ENCODE data around the gene FAH.

The FAH gene

GRCh38 chr15:80202016-80202315 is 49.2 kb downstream of the FAH start:
- no peak overlapping the region for H3K4me3 ChIP-seq (ENCODE audit: low read length)

GRCh38 chr15:80202641-80203360 is 50.0 kb downstream of the FAH start:
- no peaks in the 10 kb centered on the region for H4K20me1 ChIP-seq (ENCODE audit: control insufficient read depth, insufficient read depth, low read depth, low read length)
- no peaks in the 10 kb centered on the region for H3K9me2 ChIP-seq (replicated peaks; ENCODE audit: control insufficient read depth, low read length)
- H3K79me2 ChIP-seq (ENCODE audit: control insufficient read depth, low read length) = no peaks in the 10 kb centered on the region
- H3K36me3 ChIP-seq (ENCODE audit: control insufficient read depth, low read length) = no peaks in the 10 kb centered on the region
- H3K27ac ChIP-seq (ENCODE audit: low read depth, low read length) = no peak overlapping the region
- H3K4me3 ChIP-seq (ENCODE audit: low read length) = no peak overlapping the region
- H3K4me2 ChIP-seq (ENCODE audit: low read length) = no peak overlapping the region
- no peaks in the 10 kb centered on the region for H3K9me3 ChIP-seq (ENCODE audit: control insufficient read depth, insufficient read depth, low read length)
- no peaks in the 10 kb centered on the region for H3F3A ChIP-seq (ENCODE audit: control insufficient read depth, insufficient read depth)
- no peaks in the 10 kb centered on the region for H3K4me1 ChIP-seq (ENCODE audit: control insufficient read depth, low read length)
- TF ChIP-seq CTCF (IDR thresholded peaks at IDR 0.05; ENCODE audit: low read depth, low read length, poor library complexity, severe bottlenecking) = no peak
- no peak for TF ChIP-seq EZH2phosphoT487 (IDR thresholded peaks at IDR 0.05; ENCODE audit: borderline replicate concordance, low read length)
- peaks cover 23% of the 10 kb centered on the region for H3K27me3 ChIP-seq (ENCODE audit: control insufficient read depth, low read length)

More at GRCh38 chr15:80202016-80202315, 49.2 kb downstream of the FAH start:
- H3F3A ChIP-seq (ENCODE audit: control insufficient read depth, insufficient read depth) = no peaks in the 10 kb centered on the region
- no peaks in the 10 kb centered on the region for H3K9me3 ChIP-seq (ENCODE audit: control insufficient read depth, insufficient read depth, low read length)
- TF ChIP-seq CTCF (IDR thresholded peaks at IDR 0.05; ENCODE audit: low read depth, low read length, poor library complexity, severe bottlenecking) (no peak), EZH2phosphoT487 (IDR thresholded peaks at IDR 0.05; ENCODE audit: borderline replicate concordance, low read length) (no peak)
- no peaks in the 10 kb centered on the region for H4K20me1 ChIP-seq (ENCODE audit: control insufficient read depth, insufficient read depth, low read depth, low read length)
- no peaks in the 10 kb centered on the region for H3K4me1 ChIP-seq (ENCODE audit: control insufficient read depth, low read length)
- no peak overlapping the region for H3K4me2 ChIP-seq (ENCODE audit: low read length)
- no peaks in the 10 kb centered on the region for H3K79me2 ChIP-seq (ENCODE audit: control insufficient read depth, low read length)
- no peak overlapping the region for H3K27ac ChIP-seq (ENCODE audit: low read depth, low read length)
- H3K9me2 ChIP-seq (replicated peaks; ENCODE audit: control insufficient read depth, low read length) = no peaks in the 10 kb centered on the region
- H3K27me3 ChIP-seq (ENCODE audit: control insufficient read depth, low read length) = peaks cover 19% of the 10 kb centered on the region
- no peaks in the 10 kb centered on the region for H3K36me3 ChIP-seq (ENCODE audit: control insufficient read depth, low read length)

- H3K9me2 ChIP-seq (replicated peaks; ENCODE audit: control insufficient read depth, low read length) = no peaks in the 10 kb centered on the region
- H4K20me1 ChIP-seq (ENCODE audit: control insufficient read depth, insufficient read depth, low read depth, low read length) = no peaks in the 10 kb centered on the region
- no peaks in the 10 kb centered on the region for H3K9me3 ChIP-seq (ENCODE audit: control insufficient read depth, insufficient read depth, low read length)
- no peaks in the 10 kb centered on the region for H3F3A ChIP-seq (ENCODE audit: control insufficient read depth, insufficient read depth)
- TF ChIP-seq EZH2phosphoT487 (IDR thresholded peaks at IDR 0.05; ENCODE audit: borderline replicate concordance, low read length) (no peak), CTCF (IDR thresholded peaks at IDR 0.05; ENCODE audit: low read depth, low read length, poor library complexity, severe bottlenecking) (no peak)
- H3K4me1 ChIP-seq (ENCODE audit: control insufficient read depth, low read length) = no peaks in the 10 kb centered on the region
- H3K27ac ChIP-seq (ENCODE audit: low read depth, low read length) = no peak overlapping the region
- H3K4me2 ChIP-seq (ENCODE audit: low read length) = no peak overlapping the region
- peaks cover 26% of the 10 kb centered on the region for H3K27me3 ChIP-seq (ENCODE audit: control insufficient read depth, low read length)
- H3K4me3 ChIP-seq (ENCODE audit: low read length) = no peak overlapping the region
- no peaks in the 10 kb centered on the region for H3K36me3 ChIP-seq (ENCODE audit: control insufficient read depth, low read length)
- no peaks in the 10 kb centered on the region for H3K79me2 ChIP-seq (ENCODE audit: control insufficient read depth, low read length)
Observed at GRCh38 chr15:80203361-80203885, 50.6 kb downstream of the FAH start.

Measured in DOHH2 (cell line).